ENCODE results near the gene LUM. TPM values are rescaled to one million over a fixed set of nuclear protein-coding genes. Genes with fewer than 3 reads are reported as not detected.

LUM gene
- total RNA-seq, 1 experiment from 2014 or later: 0.31 TPM

DNA sequence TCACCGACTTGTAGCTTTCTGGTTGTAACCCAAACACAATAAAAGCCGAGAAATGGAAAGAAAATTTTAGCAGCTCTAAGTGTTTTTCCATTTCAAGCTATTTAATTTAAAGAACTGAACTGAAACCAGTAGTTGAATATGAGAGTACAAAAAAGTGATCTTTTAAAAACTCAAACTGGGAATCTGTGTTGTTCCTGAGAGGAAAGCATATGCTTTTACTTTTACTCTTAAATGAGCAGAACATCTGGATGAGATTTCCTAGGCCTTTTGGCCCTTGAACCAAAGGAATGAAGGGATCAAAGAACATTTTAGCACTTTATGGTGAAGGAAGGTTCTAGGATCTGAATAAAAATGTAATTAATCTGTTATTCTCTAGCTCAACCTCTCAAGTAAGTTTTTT is 54.8 kb downstream of the LUM start:
- Mint-ChIP-seq H3K9me3 (ENCODE audit: low read depth, unreplicated experiment) (no peaks in the 10 kb centered on the region), H3K27ac (ENCODE audit: unreplicated experiment) (no peak overlapping the region), H3K4me3 (ENCODE audit: low read depth, unreplicated experiment) (no peak overlapping the region), H3K27me3 (ENCODE audit: unreplicated experiment) (no peaks in the 10 kb centered on the region), H3K36me3 (ENCODE audit: insufficient read depth, unreplicated experiment) (no peaks in the 10 kb centered on the region), H3K4me1 (ENCODE audit: low read depth, unreplicated experiment) (no peaks in the 10 kb centered on the region)
- CTCF ChIA-PET: interaction anchor here (0.7 kb wide), 1 partner anchor 21 kb away, joined by 3 read pairs; no protein-coding TSS in a partner anchor
- no TSS peak for BruUV-seq (replicated peaks)
- intact Hi-C loops (cut with micrococcal nuclease; ENCODE audit: unreplicated experiment): no loop called here
- TF ChIP-seq, protein P1, sequence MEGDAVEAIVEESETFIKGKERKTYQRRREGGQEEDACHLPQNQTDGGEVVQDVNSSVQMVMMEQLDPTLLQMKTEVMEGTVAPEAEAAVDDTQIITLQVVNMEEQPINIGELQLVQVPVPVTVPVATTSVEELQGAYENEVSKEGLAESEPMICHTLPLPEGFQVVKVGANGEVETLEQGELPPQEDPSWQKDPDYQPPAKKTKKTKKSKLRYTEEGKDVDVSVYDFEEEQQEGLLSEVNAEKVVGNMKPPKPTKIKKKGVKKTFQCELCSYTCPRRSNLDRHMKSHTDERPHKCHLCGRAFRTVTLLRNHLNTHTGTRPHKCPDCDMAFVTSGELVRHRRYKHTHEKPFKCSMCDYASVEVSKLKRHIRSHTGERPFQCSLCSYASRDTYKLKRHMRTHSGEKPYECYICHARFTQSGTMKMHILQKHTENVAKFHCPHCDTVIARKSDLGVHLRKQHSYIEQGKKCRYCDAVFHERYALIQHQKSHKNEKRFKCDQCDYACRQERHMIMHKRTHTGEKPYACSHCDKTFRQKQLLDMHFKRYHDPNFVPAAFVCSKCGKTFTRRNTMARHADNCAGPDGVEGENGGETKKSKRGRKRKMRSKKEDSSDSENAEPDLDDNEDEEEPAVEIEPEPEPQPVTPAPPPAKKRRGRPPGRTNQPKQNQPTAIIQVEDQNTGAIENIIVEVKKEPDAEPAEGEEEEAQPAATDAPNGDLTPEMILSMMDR (IDR thresholded peaks at IDR 0.05; ENCODE audit: unreplicated experiment): no peak
- DNase-seq: no peak

DNA sequence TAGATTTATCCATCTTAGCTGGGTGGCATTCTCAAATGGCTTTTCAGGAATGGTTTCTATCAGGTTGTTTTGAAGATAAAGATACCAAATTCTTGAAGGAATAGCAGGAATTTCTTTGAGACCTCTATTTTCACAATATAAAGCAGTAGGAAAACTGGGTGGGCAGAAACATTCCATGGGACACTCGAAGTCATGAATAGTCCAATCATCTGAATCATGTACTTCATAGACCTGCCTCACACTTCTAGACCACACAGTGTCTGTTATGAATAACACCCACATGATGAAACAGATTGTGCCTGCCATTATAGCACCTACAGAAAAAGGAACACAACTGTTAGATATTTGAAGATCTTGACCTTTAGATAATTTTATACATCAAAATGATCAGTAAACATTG is 55.3 kb downstream of the LUM start:
- intact Hi-C loops (cut with micrococcal nuclease; ENCODE audit: unreplicated experiment): no loop called here
- no peak overlapping the region for H3K4me3 Mint-ChIP-seq (ENCODE audit: low read depth, unreplicated experiment)
- H3K27ac Mint-ChIP-seq (ENCODE audit: unreplicated experiment): no peak overlapping the region

DNA sequence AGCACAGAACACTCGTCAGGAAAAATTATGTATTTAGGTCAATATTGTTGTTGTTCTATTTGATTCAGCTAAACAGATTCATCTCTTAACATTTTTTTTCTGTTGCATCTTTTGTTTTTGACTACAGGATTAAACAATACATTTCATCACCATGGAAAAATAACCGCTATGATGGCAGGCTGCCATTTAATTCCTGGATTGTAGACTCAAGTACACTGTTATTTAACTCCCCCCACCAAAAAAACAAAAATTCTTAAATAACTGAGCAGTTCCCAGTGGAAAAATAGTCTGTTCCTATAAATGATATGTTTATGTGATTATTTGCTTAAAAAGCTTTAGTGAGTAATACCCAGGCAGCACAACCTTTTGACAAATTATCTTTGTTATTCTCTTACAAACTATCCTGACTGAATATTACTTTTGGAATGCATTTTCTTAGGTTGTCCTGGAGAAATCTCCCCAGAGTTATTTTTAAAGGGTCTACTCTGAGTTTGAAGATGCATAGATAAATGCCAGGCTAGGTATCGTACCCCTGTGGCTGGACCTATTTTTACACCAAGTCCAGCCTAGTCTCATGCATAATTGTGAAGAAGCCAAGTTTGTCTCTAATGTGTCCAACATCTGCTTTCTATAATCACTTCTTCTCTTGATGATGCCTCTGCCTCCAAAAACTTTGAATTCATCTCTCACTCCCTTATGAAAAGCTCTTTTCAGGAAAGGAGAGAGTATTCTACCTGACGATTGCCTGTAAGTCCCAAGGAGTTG is 57.2 kb downstream of the LUM start:
- H3K27me3 Mint-ChIP-seq (ENCODE audit: unreplicated experiment): no peaks in the 10 kb centered on the region
- DNase-seq: no peak
- H3K27ac Mint-ChIP-seq (ENCODE audit: unreplicated experiment): no peak overlapping the region
- H3K9me3 Mint-ChIP-seq (ENCODE audit: low read depth, unreplicated experiment): no peaks in the 10 kb centered on the region
- H3K4me3 Mint-ChIP-seq (ENCODE audit: low read depth, unreplicated experiment): no peak overlapping the region
- TF ChIP-seq, protein P1 (IDR thresholded peaks at IDR 0.05; ENCODE audit: unreplicated experiment): no peak
- H3K4me1 Mint-ChIP-seq (ENCODE audit: low read depth, unreplicated experiment): no peaks in the 10 kb centered on the region
- CTCF ChIA-PET: no interaction called here
- intact Hi-C loops (cut with micrococcal nuclease; ENCODE audit: unreplicated experiment): no loop called here
- H3K36me3 Mint-ChIP-seq (ENCODE audit: insufficient read depth, unreplicated experiment): no peaks in the 10 kb centered on the region
- BruUV-seq (replicated peaks): no TSS peak

More for the DNA sequence above, 55.3 kb downstream of the LUM start:
- TF ChIP-seq, protein P1 (IDR thresholded peaks at IDR 0.05; ENCODE audit: unreplicated experiment): no peak
- H3K36me3 Mint-ChIP-seq (ENCODE audit: insufficient read depth, unreplicated experiment): no peaks in the 10 kb centered on the region
- no peaks in the 10 kb centered on the region for H3K4me1 Mint-ChIP-seq (ENCODE audit: low read depth, unreplicated experiment)
- no peaks in the 10 kb centered on the region for H3K27me3 Mint-ChIP-seq (ENCODE audit: unreplicated experiment)
- DNase-seq: no peak
- no TSS peak for BruUV-seq (replicated peaks)
- CTCF ChIA-PET: no interaction called here
- no peaks in the 10 kb centered on the region for H3K9me3 Mint-ChIP-seq (ENCODE audit: low read depth, unreplicated experiment)

Other genes starting within 250 kb of the LUM start
- not detected in 2 replicates for gene CCER1, start 156.3 kb downstream of the LUM start, total RNA-seq (2022)
- gene EPYC, start 106.5 kb downstream of the LUM start, total RNA-seq (2022): not detected in 2 replicates
- not detected in 2 replicates for gene KERA, start 53.5 kb downstream of the LUM start, total RNA-seq (2022)
- gene DCN, start 71.3 kb upstream of the LUM start, total RNA-seq (2022): not detected in 2 replicates